GM12878 (cell line): ENCODE results near the gene KRTAP2-1. TPM values are rescaled to one million over a fixed set of nuclear protein-coding genes. Genes with fewer than 3 reads are reported as not detected.

Source experiments
- ATAC-seq: fragments of 200-7000 bp; cut with Tn5 transposase; 3 replicates; pipeline ENCODE4 v1.9.1; 2020; ENCODE audit warnings: mild to moderate bottlenecking, moderate library complexity
- BruUV-seq: library from RNA; stranded (reverse); fragments of 400-500 nt; replicated peaks from 2 replicates; lab custom pipeline; 2021; lab: Mats Ljungman, UMichigan
- CTCF ChIA-PET: fragments of 300-600 bp; sonication (Branson Sonifier 250); formaldehyde crosslinking; extraction: SDS; loops from one replicate; lab custom pipeline; 2021; ENCODE audit warnings: inconsistent platforms; lab: Yijun Ruan, JAX
- POLR2A ChIA-PET: fragments of 350-600 bp; formaldehyde crosslinking; extraction: SDS; loops from one replicate; lab custom pipeline; 2021; ENCODE audit warnings: inconsistent platforms; lab: Charles Lee
- RAD21 ChIA-PET: fragments of 300-600 bp; sonication (Branson Sonifier 250); formaldehyde crosslinking; loops from one replicate; lab custom pipeline; 2023; ENCODE audit warnings: antibody characterized with exemption; ENCODE audit not compliant: unreplicated experiment; lab: Charles Lee
- SMC1A ChIA-PET: fragments of 300-600 bp; sonication (Branson Sonifier 250); formaldehyde crosslinking; loops from one replicate; lab custom pipeline; 2023; ENCODE audit not compliant: unreplicated experiment, uncharacterized antibody; lab: Charles Lee
- DNase-seq: peaks from one replicate; pipeline ENCODE4 v3.0.0-alpha.2; 2011; ENCODE audit warnings: low read depth, low spot score
- FAIRE-seq: peaks from 3 replicates; lab custom pipeline; 2011; peaks lifted over from hg19 to GRCh38; lab: Jason Lieb, UNC
- H2AFZ ChIP-seq: 2 replicates; pipeline ENCODE4 v1.6.0; 2011; ENCODE audit warnings: low read depth, low read length, control low read depth; ENCODE audit not compliant: control insufficient read depth
- H3K27ac ChIP-seq: 2 replicates; pipeline ENCODE4 v1.5.1; 2011; ENCODE audit warnings: control low read depth; ENCODE audit not compliant: control insufficient read depth, insufficient read depth
- H3K27me3 ChIP-seq, 2 experiments: replicated peaks in 1 of 2; 2 replicates each; pipeline versions ENCODE4 v1.6.0 to v1.6.1; 2011; ENCODE audit warnings: low read length in 1 of 2; ENCODE audit not compliant: control insufficient read depth in 2 of 2, insufficient read depth in 2 of 2
- H3K36me3 ChIP-seq, 2 experiments: 2 replicates each; pipeline ENCODE4 v1.5.1; 2011; ENCODE audit warnings: low read length in 1 of 2; ENCODE audit not compliant: control insufficient read depth in 2 of 2, insufficient read depth in 2 of 2
- H3K4me1 ChIP-seq: 2 replicates; pipeline ENCODE4 v1.6.1; 2011; ENCODE audit warnings: mild to moderate bottlenecking, low read length, moderate library complexity, mixed read lengths; ENCODE audit not compliant: control insufficient read depth, insufficient read depth
- H3K4me2 ChIP-seq: 2 replicates; pipeline ENCODE4 v1.6.0; 2011; ENCODE audit warnings: control low read depth; ENCODE audit not compliant: control insufficient read depth, insufficient read depth
- H3K4me3 ChIP-seq: fragments of 200-600 bp; sonication (generic); 2 replicates; pipeline ENCODE4 v1.5.1; 2016
- H3K79me2 ChIP-seq: 2 replicates; pipeline ENCODE4 v1.6.0; 2011; ENCODE audit warnings: low read length; ENCODE audit not compliant: control insufficient read depth, insufficient read depth
- H3K9ac ChIP-seq: 2 replicates; pipeline ENCODE4 v1.8.0; 2011; ENCODE audit warnings: low read length, control low read depth, mixed read lengths; ENCODE audit not compliant: control insufficient read depth, insufficient read depth
- H3K9me3 ChIP-seq: replicated peaks from 3 replicates; pipeline ENCODE4 v1.5.1; 2011; ENCODE audit warnings: mild to moderate bottlenecking, low read length; ENCODE audit not compliant: control insufficient read depth, insufficient read depth
- H4K20me1 ChIP-seq: 2 replicates; pipeline ENCODE4 v1.6.0; 2011; ENCODE audit not compliant: control insufficient read depth, insufficient read depth
- ATF2 ChIP-seq: IDR thresholded peaks from 2 replicates; pipeline ENCODE4 v1.6.1; 2012; ENCODE audit warnings: low read length, inconsistent platforms
- HDAC6 ChIP-seq: fragments of 200-600 bp; sonication (generic); IDR thresholded peaks from one replicate; pipeline ENCODE4 v1.8.0; 2017; ENCODE audit warnings: antibody characterized with exemption; ENCODE audit not compliant: unreplicated experiment
- NR2F1 ChIP-seq: fragments of 450-650 bp; conservative IDR thresholded peaks from 2 replicates; pipeline ENCODE4 v1.6.1; 2017; ENCODE audit warnings: mild to moderate bottlenecking
- POLR2AphosphoS2 ChIP-seq: IDR thresholded peaks from 2 replicates; pipeline ENCODE4 v1.6.1; 2011; ENCODE audit warnings: low read depth, mild to moderate bottlenecking, low read length, improper control_type of control experiment, moderate library complexity
- ZNF687 ChIP-seq: fragments of 450-650 bp; IDR thresholded peaks from 2 replicates; pipeline ENCODE4 v1.6.1; 2017; ENCODE audit warnings: mild to moderate bottlenecking, moderate library complexity
- WGBS: methylation state at CpG from one replicate; pipeline ENCODE4 v1.1.6; 2016; ENCODE audit warnings: low lambda C conversion rate; ENCODE audit not compliant: insufficient replicate concordance, insufficient coverage; ENCODE audit errors: missing lambda C conversion rate; 5-methylcytosine and 5-hydroxymethylcytosine counted together
- in situ Hi-C: fragments of 300-500 bp; cut with MboI; formaldehyde crosslinking; loops from 9 replicates; pipeline ENCODE4 v1.14.3; 2018; ENCODE audit warnings: mixed read lengths
- intact Hi-C: fragments of 100-400 bp; cut with micrococcal nuclease; formaldehyde crosslinking; loops from one replicate; pipeline ENCODE4 v1.14.2; 2022; ENCODE audit not compliant: unreplicated experiment
- polyA plus RNA-seq, 11 experiments: library from polyadenylated mRNA; depleted of rRNA in 4 of 11; unstranded in 6 of 11; stranded (reverse) in 5 of 11; fragments of >200 nt; fragmentation: Nextera tagmentation in 4 of 11; fragmentation: Illumina TruSeq in 1 of 11; extraction: Ambion mirVana in 4 of 11; extraction: Trizol in 1 of 11; gene quantifications; 1 replicate in 1 of 11; 2 replicates in 10 of 11; pipeline versions ENCODE4 v1.2.1 to v1.2.3, GENCODE V29; 2011 to 2016; ENCODE audit warnings: inconsistent platforms in 2 of 11, missing spikeins in 2 of 11, low read depth in 1 of 11
- total RNA-seq, 4 experiments: library from RNA; depleted of rRNA in 3 of 4; stranded (reverse); fragments of >200 nt in 3 of 4; fragmentation: Illumina TruSeq in 1 of 4; extraction: Trizol in 1 of 4; gene quantifications; 2 replicates each; pipeline versions ENCODE4 v1.2.1 to v1.2.3, GENCODE V29; 2013 to 2021

The KRTAP2-1 gene
- total and polyA plus RNA-seq, 10 of the 15 experiments (the other 5 are each of a cell fraction or from before 2014, with no cell fraction given) = not detected

- H2AFZ ChIP-seq = no peak overlapping the region
- FAIRE-seq = no peak
- no peak overlapping the region for H3K4me3 ChIP-seq
- SMC1A ChIA-PET = no interaction called here
- peaks cover 0 to 8% of the 10 kb centered on the region in 2 experiments; a peak in 2 of 4 replicates for H3K27me3 ChIP-seq
- no peaks in the 10 kb centered on the region for H4K20me1 ChIP-seq
- no peaks in the 10 kb centered on the region for H3K36me3 ChIP-seq
- ATAC-seq = no peak
- TF ChIP-seq POLR2AphosphoS2 = no peak
- TF ChIP-seq NR2F1 = no peak
- no peak for TF ChIP-seq ATF2
- TF ChIP-seq, all 136 proteins: peak for 0
- no peaks in the 10 kb centered on the region for H3K9me3 ChIP-seq
- DNase-seq = no peak
- H3K9ac ChIP-seq = no peak overlapping the region
- in situ Hi-C loops = no loop called here
- 6% methylated on average over 2 of the region's 2 CpGs for WGBS
- no peak overlapping the region for H3K4me2 ChIP-seq
- H3K27ac ChIP-seq = no peak overlapping the region
- H3K4me1 ChIP-seq = no peaks in the 10 kb centered on the region
- BruUV-seq = no TSS peak
- RAD21 ChIA-PET = no interaction called here
- POLR2A ChIA-PET = no interaction called here
- CTCF ChIA-PET = no interaction called here
- intact Hi-C loops = no loop called here
- H3K79me2 ChIP-seq = no peaks in the 10 kb centered on the region
Observed at GRCh38 chr17:40997361-40997760, 49.8 kb downstream of the KRTAP2-1 start.

DNA sequence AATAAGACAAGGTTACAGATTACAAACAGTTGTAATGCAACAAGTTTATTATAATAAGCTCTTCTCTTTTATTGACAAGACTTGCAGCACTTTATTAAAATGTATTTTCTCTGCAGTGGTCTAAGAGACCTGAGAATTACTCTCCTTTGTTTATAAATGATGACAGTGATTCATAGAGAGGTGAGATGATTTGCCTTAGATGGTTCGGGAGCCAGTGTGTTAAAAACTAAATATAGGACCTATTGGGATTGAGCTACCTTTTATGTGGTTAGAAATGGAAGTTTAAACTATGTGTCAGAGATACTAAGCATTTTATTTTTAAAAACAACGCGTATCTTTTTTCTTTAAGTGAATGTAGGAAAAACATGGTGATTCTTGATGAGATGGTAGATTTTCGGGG is 50.3 kb downstream of the KRTAP2-1 start:
- TF ChIP-seq HDAC6 (no peak), ZNF687 (no peak)
- FAIRE-seq = peak; percentile 23
- no TSS peak for BruUV-seq
- Histone ChIP-seq H2AFZ (no peak overlapping the region), H3K9me3 (no peaks in the 10 kb centered on the region), H3K9ac (no peak overlapping the region), H3K36me3 (no peaks in the 10 kb centered on the region), H3K4me3 (no peak overlapping the region), H3K27ac (no peak overlapping the region), H4K20me1 (no peaks in the 10 kb centered on the region), H3K4me1 (no peaks in the 10 kb centered on the region), H3K27me3 (peaks cover 0 to 8% of the 10 kb centered on the region in 2 experiments; a peak in 1 of 4 replicates), H3K79me2 (no peaks in the 10 kb centered on the region), H3K4me2 (no peak overlapping the region)
- no peak for DNase-seq
- in situ Hi-C loops (no loop called here), intact Hi-C loops (no loop called here)
- CTCF ChIA-PET = no interaction called here
- no peak for ATAC-seq
- SMC1A ChIA-PET = interaction anchor here (1.2 kb wide), 1 partner anchor 32 kb away, joined by 3 read pairs; no protein-coding TSS in a partner anchor
- POLR2A ChIA-PET = no interaction called here
- WGBS = 58% methylated on average over 4 of the region's 4 CpGs
- RAD21 ChIA-PET = no interaction called here
